ENCODE data around the gene BACH2.
"Not testable (repeated sequence)": the region's sequence is repeated elsewhere in the genome, so short reads cannot be mapped to it uniquely, and the experiment has no call there.

The BACH2 gene

DNA sequence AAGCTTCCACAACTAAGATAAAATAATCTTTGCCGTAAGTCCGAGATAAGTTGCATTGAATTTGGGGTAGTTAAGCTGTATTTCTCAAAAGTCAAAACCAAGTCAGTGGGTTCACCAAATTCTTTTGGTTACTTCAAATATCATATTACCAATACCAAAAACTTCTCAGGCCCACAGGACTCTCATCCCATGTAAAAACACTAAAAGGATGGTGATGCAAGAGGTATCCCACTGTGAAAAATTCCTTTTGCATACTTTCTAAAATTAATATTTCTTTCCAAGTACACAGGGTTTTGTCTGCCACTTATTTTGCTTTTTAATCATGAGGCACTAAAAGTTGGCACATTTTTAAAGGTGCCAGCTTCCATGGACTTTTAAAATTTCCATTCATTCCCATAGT is 251.1 kb downstream of the BACH2 start:
- in situ Hi-C loops (cut with MboI; ENCODE audit: low sequenced_read_pairs), result no loop called here

- in situ Hi-C loops (cut with MboI; ENCODE audit: low sequenced_read_pairs), result no loop called here
Measured at GRCh38 chr6:90044833-90045381, 251.7 kb downstream of the BACH2 start.

- in situ Hi-C loops (cut with MboI; ENCODE audit: low sequenced_read_pairs), result no loop called here
Measured at GRCh38 chr6:90044182-90044832, 252.3 kb downstream of the BACH2 start.

- in situ Hi-C loops (cut with MboI; ENCODE audit: low sequenced_read_pairs), result no loop called here
Measured at GRCh38 chr6:90040931-90041330, 255.7 kb downstream of the BACH2 start.

DNA sequence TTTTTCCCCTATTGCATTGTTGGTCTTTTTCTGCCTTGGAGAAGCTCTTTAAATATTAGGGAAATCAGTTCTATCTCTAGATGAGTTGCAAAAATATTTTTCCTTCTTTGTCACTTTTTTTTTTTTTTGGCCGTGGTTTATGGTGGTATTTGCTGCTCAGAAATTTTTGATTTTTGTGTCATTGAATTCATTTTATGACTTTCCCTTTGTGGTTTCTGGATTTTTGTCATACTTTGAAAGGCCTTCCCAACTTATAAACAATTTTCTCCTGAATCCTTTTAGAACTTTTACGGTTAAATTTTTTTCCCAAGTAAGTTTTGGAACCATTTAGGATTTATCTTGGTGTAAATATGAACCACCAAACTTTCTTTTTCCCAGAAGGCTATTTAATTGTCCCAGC is 256.7 kb downstream of the BACH2 start:
- in situ Hi-C loops (cut with MboI; ENCODE audit: low sequenced_read_pairs), result no loop called here

DNA sequence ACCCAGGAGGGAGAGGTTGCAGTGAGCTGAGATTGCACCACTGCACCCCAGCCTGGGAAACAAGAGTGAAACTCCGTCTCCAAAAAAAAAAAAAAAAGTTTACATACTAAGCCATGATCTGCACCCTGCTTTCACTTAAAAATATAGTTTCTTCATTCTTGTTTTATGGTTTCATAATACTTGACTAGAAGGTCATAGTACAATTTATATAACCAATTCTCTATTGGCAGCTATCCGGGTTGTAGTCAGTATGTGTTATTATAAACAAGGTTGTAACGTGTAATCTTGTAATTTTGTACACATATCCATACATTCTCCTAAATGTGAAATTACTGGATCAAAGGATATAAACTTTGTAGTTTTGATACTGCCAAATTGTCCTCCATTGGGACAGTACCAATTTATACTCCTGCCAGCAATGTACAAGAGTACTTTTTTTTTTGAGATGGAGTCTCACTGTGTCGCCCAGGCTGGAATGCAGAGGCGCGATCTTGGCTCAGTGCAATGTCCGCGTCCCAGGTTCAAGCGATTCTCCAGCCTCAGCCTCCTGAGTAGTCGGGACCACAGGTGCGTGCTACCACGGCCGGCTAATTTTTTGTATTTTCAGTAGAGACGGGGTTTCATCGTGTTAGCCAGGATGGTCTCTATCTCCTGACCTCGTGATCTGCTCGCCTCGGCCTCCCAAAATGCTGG is 257.5 kb downstream of the BACH2 start:
- in situ Hi-C loops (cut with MboI; ENCODE audit: low sequenced_read_pairs), result no loop called here

- in situ Hi-C loops (cut with MboI; ENCODE audit: low sequenced_read_pairs), result no loop called here
Measured at GRCh38 chr6:90036963-90037362, 259.7 kb downstream of the BACH2 start.

- in situ Hi-C loops (cut with MboI; ENCODE audit: low sequenced_read_pairs), result no loop called here
Measured at GRCh38 chr6:90035047-90035723, 261.5 kb downstream of the BACH2 start.

- in situ Hi-C loops (cut with MboI; ENCODE audit: low sequenced_read_pairs), result no loop called here
Measured at GRCh38 chr6:90033746-90034271, 262.8 kb downstream of the BACH2 start.

DNA sequence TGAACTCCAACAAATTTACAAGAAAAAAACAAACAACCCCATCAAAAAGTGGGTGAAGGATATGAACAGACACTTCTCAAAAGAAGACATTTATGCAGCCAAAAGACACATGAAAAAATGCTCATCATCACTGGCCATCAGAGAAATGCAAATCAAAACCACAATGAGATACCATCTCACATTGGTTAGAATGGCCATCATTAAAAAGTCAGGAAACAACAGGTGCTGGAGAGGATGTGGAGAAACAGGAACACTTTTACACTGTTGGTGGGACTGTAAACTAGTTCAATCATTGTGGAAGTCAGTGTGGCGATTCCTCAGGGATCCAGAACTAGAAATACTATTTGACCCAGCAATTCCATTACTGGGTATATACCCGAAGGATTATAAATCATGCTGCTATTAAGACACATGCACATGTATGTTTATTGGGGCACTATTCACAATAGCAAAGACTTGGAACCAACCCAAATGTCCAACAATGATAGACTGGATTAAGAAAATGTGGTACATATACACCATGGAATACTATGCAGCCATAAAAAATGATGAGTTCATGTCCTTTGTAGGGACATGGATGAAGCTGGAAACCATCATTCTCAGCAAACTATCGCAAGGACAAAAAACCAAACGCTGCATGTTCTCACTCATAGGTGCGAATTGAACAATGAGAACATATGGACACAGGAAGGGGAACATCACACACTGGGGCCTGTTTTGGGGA is 264.0 kb downstream of the BACH2 start:
- in situ Hi-C loops (cut with MboI; ENCODE audit: low sequenced_read_pairs), result not testable (repeated sequence)

- in situ Hi-C loops (cut with MboI; ENCODE audit: low sequenced_read_pairs), result no loop called here
Measured at GRCh38 chr6:90028995-90029635, 267.5 kb downstream of the BACH2 start.

DNA sequence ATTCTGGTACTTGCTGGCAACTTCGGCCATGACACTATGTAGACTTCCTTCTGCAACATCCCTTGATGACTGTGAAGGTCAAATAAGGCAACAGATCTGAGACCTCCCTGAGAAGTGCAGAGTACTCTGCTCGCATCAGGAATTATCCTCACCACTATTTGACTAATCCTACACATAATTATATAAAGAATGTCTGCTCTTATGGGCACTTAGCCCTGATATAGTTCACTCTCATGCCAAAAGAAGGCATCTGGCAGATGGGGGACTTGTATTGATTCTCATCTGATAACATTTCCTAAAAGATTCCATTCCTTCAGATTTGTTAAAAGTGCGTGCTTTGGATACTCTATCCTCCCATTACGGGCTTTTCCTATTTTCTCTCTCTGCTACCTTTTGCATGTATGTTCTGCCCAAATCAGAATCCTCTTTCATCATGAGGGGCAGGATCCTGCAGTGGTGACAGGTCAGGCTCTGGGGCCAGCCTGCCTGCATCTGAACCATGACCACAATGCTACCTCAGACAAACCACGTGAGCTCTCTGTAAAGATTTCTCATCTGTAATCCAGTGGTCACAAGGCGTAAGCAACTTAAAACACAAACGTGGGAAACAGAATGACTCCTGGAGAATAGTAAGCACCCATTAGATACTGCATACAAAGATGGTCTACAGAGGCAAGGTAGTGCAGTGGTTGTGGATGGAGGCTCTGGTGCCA is 268.4 kb downstream of the BACH2 start:
- in situ Hi-C loops (cut with MboI; ENCODE audit: low sequenced_read_pairs), result no loop called here

GRCh38 chr6:90026216-90026615 is 270.4 kb downstream of the BACH2 start:
- in situ Hi-C loops (cut with MboI; ENCODE audit: low sequenced_read_pairs), result no loop called here

- in situ Hi-C loops (cut with MboI; ENCODE audit: low sequenced_read_pairs), result no loop called here
Measured at GRCh38 chr6:90025523-90026061, 271.1 kb downstream of the BACH2 start.

- in situ Hi-C loops (cut with MboI; ENCODE audit: low sequenced_read_pairs), result no loop called here
Measured at GRCh38 chr6:90024633-90025032, 272.0 kb downstream of the BACH2 start.

DNA sequence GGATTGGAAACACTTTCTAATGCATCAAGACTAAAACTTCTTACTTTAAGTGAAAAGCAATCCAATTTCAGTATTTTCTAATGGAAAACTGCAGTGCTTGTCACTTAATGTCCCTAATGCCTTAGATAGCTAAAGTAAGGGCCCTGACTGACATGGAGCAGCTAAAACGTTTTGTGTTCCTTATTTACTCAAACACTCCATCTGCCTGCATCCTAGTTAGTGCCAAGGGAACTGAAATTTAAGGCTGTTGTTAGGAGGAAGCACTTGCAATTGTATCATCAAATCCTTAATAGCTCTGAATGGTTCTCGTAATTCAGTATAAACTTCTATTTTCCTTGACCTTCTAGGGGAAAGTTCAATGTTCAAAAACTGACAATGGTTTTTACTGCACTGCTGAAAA is 274.9 kb downstream of the BACH2 start:
- in situ Hi-C loops (cut with MboI; ENCODE audit: low sequenced_read_pairs), result no loop called here

DNA sequence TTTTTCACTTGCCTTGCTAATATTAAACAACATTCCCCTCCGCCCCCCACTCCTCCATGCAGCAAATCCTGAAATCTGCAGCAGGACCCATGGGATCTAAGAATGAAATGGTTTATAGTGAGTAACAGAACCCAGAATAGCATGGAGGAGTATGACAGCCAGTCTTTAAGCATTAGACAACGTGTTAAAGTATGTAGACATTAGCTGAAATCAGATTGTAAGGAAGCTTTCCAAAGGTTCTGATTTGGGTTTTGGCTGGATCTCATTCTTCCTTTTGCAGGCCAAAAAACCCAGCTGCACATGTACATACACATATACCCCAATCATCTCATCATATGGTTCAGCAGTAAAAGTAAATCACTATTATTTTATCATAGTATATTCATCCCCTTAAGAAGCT is 275.9 kb downstream of the BACH2 start:
- in situ Hi-C loops (cut with MboI; ENCODE audit: low sequenced_read_pairs), result no loop called here

DNA sequence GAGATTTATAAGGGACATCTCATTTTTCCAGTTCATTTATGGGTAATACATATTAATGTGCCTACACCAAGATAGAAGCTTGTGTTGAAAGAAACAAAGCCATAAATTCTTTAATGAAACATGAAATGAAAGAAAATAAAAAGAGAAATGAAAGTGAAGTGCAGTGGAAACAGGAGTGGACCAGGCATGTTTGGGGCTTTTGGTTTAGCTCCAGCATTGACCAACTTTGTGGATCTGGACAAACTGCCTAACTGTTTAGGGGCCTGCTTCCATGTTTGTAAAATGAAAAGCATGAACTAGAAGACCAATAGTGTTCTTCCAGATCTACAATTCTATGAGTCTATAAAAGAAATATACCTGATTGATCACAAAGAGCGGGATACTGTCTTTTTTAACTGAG is 277.4 kb downstream of the BACH2 start:
- in situ Hi-C loops (cut with MboI; ENCODE audit: low sequenced_read_pairs), result no loop called here

- in situ Hi-C loops (cut with MboI; ENCODE audit: low sequenced_read_pairs), result no loop called here
Measured at GRCh38 chr6:90015883-90016282, 280.8 kb downstream of the BACH2 start.
